Endodermal cell (in vitro differentiated cells): ENCODE measurements around the gene SLC17A2. TPM values are rescaled to one million over a fixed set of nuclear protein-coding genes. Genes with fewer than 3 reads are reported as not detected.

Experiments used
- DNase-seq: peaks from one replicate; pipeline ENCODE4 v3.0.0-alpha.2; 2017
- H3K27ac ChIP-seq: 2 replicates; pipeline ENCODE4 v1.5.1; 2013; ENCODE audit warnings: mild to moderate bottlenecking, low read depth, low read length, moderate library complexity
- H3K27me3 ChIP-seq: 2 replicates; pipeline ENCODE4 v1.6.1; 2013; ENCODE audit warnings: mild to moderate bottlenecking, low read length, moderate library complexity; ENCODE audit not compliant: insufficient read depth, control insufficient read depth, poor library complexity, severe bottlenecking
- H3K36me3 ChIP-seq: 2 replicates; pipeline ENCODE4 v1.7.0; 2013; ENCODE audit warnings: mild to moderate bottlenecking, low read length, moderate library complexity; ENCODE audit not compliant: control insufficient read depth, insufficient read depth
- H3K4me1 ChIP-seq: one replicate; pipeline ENCODE4 v1.7.0; 2013; ENCODE audit warnings: low read length; ENCODE audit not compliant: control insufficient read depth, insufficient read depth
- H3K4me3 ChIP-seq: 2 replicates; pipeline ENCODE4 v1.5.1; 2013; ENCODE audit warnings: mild to moderate bottlenecking, low read length, moderate library complexity
- H3K9ac ChIP-seq: 2 replicates; pipeline ENCODE4 v1.6.1; 2013; ENCODE audit warnings: mild to moderate bottlenecking, low read length, moderate library complexity; ENCODE audit not compliant: poor library complexity, severe bottlenecking; ENCODE audit errors: extremely low read depth
- H3K9me3 ChIP-seq: 2 replicates; pipeline ENCODE4 v1.6.1; 2013; ENCODE audit warnings: mild to moderate bottlenecking, low read length, moderate library complexity; ENCODE audit not compliant: control insufficient read depth
- H3K27ac Mint-ChIP-seq: 2 replicates; pipeline ENCODE4 v1.8.0; 2020; ENCODE audit warnings: mixed read lengths
- H3K27me3 Mint-ChIP-seq: 2 replicates; pipeline ENCODE4 v1.8.0; 2021; ENCODE audit warnings: mild to moderate bottlenecking, mixed read lengths; ENCODE audit not compliant: insufficient read depth
- H3K36me3 Mint-ChIP-seq: 2 replicates; pipeline ENCODE4 v1.8.0; 2020; ENCODE audit warnings: low read depth, mixed read lengths
- H3K4me1 Mint-ChIP-seq: 2 replicates; pipeline ENCODE4 v1.8.0; 2020; ENCODE audit warnings: mixed read lengths
- H3K4me3 Mint-ChIP-seq: 2 replicates; pipeline ENCODE4 v1.8.0; 2020; ENCODE audit warnings: mild to moderate bottlenecking, moderate library complexity, mixed read lengths
- H3K9me3 Mint-ChIP-seq: 2 replicates; pipeline ENCODE4 v1.8.0; 2020; ENCODE audit warnings: mild to moderate bottlenecking, mixed read lengths
- WGBS, 2 experiments: methylation state at CpG; one replicate each; pipeline versions ENCODE4 v1.1.5 to v1.1.7; 2013; ENCODE audit warnings: missing lambda C conversion rate in 2 of 2, mixed read lengths in 1 of 2; ENCODE audit not compliant: insufficient coverage in 1 of 2, insufficient read length in 1 of 2; 5-methylcytosine and 5-hydroxymethylcytosine counted together
- long read RNA-seq, 4 experiments: library from polyadenylated mRNA in 2 of 4; library from RNA in 1 of 4; library from capped mRNA in 1 of 4; stranded (forward) in 3 of 4; unstranded in 1 of 4; transcript quantifications; one replicate each; pipeline ENCODE4 v2.0.0, GENCODE V29; 2020 to 2021; ENCODE audit warnings: inconsistent platforms in 1 of 4
- polyA plus RNA-seq, 2 experiments: library from polyadenylated mRNA; stranded (reverse); fragments of 50-300 nt; gene quantifications; one replicate each; pipeline ENCODE4 v1.2.3, GENCODE V29; 2013
- total RNA-seq, 2 donors: library from RNA; stranded (reverse); fragmentation: NEBNext Ultra II Directional in 1 of 2; extraction: Animal tissue kit (Norgen Biotek cat#: 25700) in 1 of 2; gene quantifications; 2 replicates in 1 of 2; 3 replicates in 1 of 2; pipeline ENCODE4 v1.2.1, GENCODE V29; 2021
- TF ChIP-seq, protein P1 (sequence below): fragments of 200-600 bp; sonication (generic); conservative IDR thresholded peaks from 2 replicates; pipeline ENCODE4 v1.5.0; 2021; ENCODE audit warnings: antibody characterized with exemption, mild to moderate bottlenecking

SLC17A2 gene, protein sequence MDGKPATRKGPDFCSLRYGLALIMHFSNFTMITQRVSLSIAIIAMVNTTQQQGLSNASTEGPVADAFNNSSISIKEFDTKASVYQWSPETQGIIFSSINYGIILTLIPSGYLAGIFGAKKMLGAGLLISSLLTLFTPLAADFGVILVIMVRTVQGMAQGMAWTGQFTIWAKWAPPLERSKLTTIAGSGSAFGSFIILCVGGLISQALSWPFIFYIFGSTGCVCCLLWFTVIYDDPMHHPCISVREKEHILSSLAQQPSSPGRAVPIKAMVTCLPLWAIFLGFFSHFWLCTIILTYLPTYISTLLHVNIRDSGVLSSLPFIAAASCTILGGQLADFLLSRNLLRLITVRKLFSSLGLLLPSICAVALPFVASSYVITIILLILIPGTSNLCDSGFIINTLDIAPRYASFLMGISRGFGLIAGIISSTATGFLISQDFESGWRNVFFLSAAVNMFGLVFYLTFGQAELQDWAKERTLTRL
- not detected for total RNA-seq
- polyA plus RNA-seq (2013, experiment 1 of 2): not detected
- polyA plus RNA-seq (2013, experiment 2 of 2): not detected
- long read RNA-seq, experiment 1: 0 reads
- long read RNA-seq, experiment 2: 0 reads
- long read RNA-seq, experiment 3: 0 reads
- long read RNA-seq, experiment 4: 0 reads

DNA sequence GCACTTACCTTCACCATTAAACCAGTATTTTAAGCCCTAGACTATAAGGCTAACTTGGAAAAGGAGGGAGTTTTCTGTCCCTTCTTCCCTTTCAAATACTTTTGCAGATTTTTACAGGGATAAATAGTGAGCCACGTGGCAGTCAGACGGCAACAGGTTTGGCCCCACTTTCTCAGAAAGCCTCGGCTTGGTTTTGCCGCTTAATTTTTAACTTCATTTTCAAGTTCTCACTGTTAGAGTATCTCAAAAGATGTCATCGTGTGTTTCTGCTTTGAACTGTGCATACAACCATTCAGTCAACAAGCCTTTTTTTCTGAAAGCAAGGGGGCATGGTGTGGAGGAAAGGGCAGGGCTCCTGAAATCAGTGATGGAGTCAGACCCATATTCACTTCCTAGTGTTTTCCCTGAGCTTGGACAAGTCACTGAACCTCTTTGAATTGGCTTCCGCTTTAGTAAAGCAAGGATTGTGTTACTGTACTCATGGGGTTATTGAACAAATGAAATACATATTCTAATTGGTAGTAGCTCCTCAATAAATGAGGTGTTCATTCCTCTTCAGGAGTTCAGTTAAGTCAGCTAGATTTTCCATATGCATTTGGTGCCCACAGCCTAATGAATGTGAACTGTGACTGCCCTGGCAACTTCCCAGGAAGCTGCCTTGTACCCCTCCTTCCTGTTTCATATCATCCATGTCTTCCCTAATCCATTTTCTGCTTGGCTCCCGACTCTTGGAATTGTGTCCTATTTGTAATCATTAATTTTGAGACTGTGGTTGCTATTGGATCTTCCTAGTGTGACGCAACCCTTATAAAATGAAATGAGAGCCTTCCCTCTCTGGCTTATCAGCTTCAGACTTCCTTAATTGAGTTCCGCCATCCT is at the start of gene SLC17A2:
SLC17A2 (minus strand) TSS at position 160 of the 879 bp plus-strand sequence. CDS start 4,895 bp downstream, outside the sequence.
- Histone ChIP-seq H3K4me3 (no peak within 1 kb of the TSS), H3K9ac (no peak within 1 kb of the TSS), H3K27ac (no peak within 1 kb of the TSS), H3K36me3 (no peaks in the 10 kb centered on the region), H3K9me3 (no peaks in the 10 kb centered on the region), H3K4me1 (no peaks in the 10 kb centered on the region), H3K27me3 (no peaks in the 10 kb centered on the region)
- H3K4me1 Mint-ChIP-seq: no peaks in the 10 kb centered on the region
- no peaks in the 10 kb centered on the region for H3K27me3 Mint-ChIP-seq
- TF ChIP-seq, protein P1, sequence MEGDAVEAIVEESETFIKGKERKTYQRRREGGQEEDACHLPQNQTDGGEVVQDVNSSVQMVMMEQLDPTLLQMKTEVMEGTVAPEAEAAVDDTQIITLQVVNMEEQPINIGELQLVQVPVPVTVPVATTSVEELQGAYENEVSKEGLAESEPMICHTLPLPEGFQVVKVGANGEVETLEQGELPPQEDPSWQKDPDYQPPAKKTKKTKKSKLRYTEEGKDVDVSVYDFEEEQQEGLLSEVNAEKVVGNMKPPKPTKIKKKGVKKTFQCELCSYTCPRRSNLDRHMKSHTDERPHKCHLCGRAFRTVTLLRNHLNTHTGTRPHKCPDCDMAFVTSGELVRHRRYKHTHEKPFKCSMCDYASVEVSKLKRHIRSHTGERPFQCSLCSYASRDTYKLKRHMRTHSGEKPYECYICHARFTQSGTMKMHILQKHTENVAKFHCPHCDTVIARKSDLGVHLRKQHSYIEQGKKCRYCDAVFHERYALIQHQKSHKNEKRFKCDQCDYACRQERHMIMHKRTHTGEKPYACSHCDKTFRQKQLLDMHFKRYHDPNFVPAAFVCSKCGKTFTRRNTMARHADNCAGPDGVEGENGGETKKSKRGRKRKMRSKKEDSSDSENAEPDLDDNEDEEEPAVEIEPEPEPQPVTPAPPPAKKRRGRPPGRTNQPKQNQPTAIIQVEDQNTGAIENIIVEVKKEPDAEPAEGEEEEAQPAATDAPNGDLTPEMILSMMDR: no peak
- no peak for DNase-seq
- H3K4me3 Mint-ChIP-seq: no peak within 1 kb of the TSS
- H3K27ac Mint-ChIP-seq: no peak within 1 kb of the TSS
- no peaks in the 10 kb centered on the region for H3K36me3 Mint-ChIP-seq
- 95 to 96% methylated on average over 5 to 9 of the region's 9 CpGs for WGBS, 2 experiments
- no peaks in the 10 kb centered on the region for H3K9me3 Mint-ChIP-seq

GRCh38 chr6:25975923-25976560 is 45.6 kb upstream of the SLC17A2 start:
- H3K27ac ChIP-seq: no peak overlapping the region
- H3K9ac ChIP-seq: no peak overlapping the region
- peaks cover 45% of the 10 kb centered on the region for H3K36me3 Mint-ChIP-seq

More at GRCh38 chr6:25975923-25976560, 45.6 kb upstream of the SLC17A2 start:
- Mint-ChIP-seq H3K4me3 (no peak overlapping the region), H3K27ac (no peak overlapping the region), H3K4me1 (peaks cover 20% of the 10 kb centered on the region), H3K27me3 (no peaks in the 10 kb centered on the region), H3K9me3 (no peaks in the 10 kb centered on the region)
- no peak for DNase-seq
- Histone ChIP-seq H3K4me3 (no peak overlapping the region), H3K36me3 (no peaks in the 10 kb centered on the region), H3K4me1 (peaks cover 11% of the 10 kb centered on the region), H3K9me3 (no peaks in the 10 kb centered on the region), H3K27me3 (no peaks in the 10 kb centered on the region)
- 91 to 94% methylated on average over 3 to 5 of the region's 5 CpGs for WGBS, 2 experiments
- TF ChIP-seq, protein P1: no peak
